HG03354 (cell line): Measurements from ENCODE around the gene GPR4.

Experiments
- ATAC-seq: cut with Tn5 transposase; IDR thresholded peaks from one replicate; pipeline ENCODE4 v1.9.1; 2021; ENCODE audit warnings: mild to moderate bottlenecking; ENCODE audit not compliant: unreplicated experiment, poor library complexity, severe bottlenecking

The GPR4 gene

DNA sequence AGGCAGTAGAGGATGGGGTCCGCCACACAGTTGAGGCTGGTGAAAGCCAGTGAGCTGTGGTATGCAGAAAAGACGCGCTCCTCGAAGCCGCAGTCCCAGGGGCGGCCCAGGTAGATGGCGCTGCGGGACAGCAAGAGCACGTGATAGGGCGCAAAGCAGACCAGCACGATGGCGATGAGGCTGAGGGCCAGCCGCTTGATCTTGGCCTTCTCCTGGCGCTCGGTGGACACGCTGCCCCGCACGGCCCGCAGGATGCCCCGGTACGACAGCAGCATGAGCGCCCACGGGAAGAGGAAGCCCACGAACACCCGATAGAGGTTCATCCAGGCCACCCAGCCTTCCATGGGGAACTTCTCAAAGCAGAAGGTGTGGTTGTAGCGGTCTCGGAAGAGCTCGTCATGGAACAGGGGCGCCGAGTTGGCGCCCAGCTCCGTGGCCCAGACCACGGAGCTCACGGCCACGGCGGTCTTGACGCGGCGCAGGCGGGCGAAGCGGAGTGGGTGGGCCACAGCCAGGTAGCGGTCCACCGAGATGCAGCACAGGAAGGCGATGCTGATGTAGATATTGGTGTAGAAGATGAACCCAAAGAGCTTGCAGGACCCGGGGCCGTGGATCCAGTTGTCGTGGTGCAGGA, 10.9 kb downstream of the GPR4 start:
- no peak for ATAC-seq

- ATAC-seq: no peak
Measured at GRCh38 chr19:45590300-45591003, 11.6 kb downstream of the GPR4 start.

GRCh38 chr19:45589768-45590167, 12.2 kb downstream of the GPR4 start:
- ATAC-seq: no peak

GRCh38 chr19:45587873-45588272, 14.1 kb downstream of the GPR4 start:
- ATAC-seq: no peak

GRCh38 chr19:45585158-45585577, 16.8 kb downstream of the GPR4 start:
- ATAC-seq: no peak

DNA sequence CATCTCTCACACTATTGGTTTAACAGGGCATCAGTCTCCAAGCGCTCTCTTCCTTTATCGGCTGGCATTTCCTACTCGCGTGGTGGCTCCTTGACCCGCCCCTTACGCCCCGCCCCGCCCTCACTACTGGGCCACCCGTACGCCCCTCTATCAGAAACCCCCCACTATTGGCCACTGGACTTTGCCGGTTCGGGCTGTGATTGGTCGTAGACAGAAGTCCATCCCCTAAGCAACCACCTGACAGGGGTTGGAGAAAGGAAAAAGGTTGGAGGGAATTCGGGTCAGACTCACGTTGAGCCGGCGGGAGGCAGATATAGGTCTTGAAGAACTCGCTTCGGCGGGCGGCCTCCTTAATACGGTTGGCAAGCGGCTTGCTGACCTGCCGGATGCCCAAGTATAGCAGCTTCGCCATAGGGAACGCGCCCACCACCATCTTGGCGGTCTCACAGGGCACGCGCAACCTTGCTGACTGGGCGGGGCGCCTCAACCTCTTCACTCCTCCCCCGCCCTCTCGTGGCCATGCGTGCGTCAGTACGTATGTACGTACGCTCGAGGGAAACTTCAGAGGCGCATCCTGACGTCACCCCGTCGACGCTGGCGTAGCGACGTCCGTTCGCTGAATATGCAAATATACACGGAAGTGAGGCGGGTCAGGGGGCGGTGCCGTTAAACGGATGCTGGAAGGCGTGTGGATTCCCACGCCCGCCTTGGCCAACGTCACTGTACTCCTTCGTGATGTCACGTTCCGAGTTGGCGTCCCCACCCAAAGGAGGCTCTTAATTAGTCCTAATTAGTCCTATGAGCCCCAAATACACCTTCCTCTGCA, 17.5 kb downstream of the GPR4 start, which contains the start of gene OPA3:
OPA3 (minus strand) TSS at position 471 of the 826 bp plus-strand sequence; CDS start at position 433, 38 bp downstream.
- ATAC-seq: peak; percentile 85

DNA sequence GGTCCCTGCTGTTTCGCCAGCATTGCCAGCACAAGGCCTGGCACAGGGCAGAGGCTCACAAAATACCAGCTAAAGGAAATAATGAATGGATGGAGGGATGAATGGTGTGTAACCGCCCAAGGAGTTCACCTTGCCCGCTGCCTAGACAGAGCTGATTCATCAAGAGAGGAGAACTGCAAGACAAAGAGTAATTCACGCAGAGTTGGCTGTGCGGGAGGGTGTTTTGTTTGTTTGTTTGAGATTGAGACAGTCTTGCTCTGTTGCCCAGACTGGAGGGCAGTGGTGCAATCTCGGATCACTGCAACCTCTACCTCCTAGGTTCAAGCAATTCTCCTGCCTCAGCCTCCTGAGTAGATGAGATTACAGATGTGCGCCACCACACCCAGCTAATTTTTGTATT, 20.4 kb downstream of the GPR4 start:
- no peak for ATAC-seq

- ATAC-seq: no peak
Measured at GRCh38 chr19:45578861-45579260, 23.2 kb downstream of the GPR4 start.

GRCh38 chr19:45577111-45577905, 24.7 kb downstream of the GPR4 start:
- no peak for ATAC-seq

DNA sequence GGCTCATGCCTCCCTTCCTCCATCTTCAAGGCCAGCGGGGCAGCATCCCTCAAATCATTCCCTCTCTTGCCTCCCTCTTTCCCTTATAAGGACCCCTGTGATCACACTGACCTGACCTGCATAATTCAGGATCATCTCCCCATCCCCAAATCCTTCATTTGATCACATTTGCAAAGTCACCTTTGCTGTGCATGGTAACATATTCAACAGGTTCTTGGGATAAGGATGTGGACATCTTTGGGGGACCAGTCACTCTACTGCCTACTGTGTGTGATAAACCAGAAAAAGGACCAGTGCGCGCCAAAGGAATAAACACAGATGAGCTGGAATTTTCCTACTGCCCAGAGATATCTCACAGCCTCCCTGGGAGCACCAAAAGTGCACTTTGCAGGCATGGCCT, 25.3 kb downstream of the GPR4 start:
- no peak for ATAC-seq

GRCh38 chr19:45575216-45575615, 26.8 kb downstream of the GPR4 start:
- ATAC-seq: no peak

DNA sequence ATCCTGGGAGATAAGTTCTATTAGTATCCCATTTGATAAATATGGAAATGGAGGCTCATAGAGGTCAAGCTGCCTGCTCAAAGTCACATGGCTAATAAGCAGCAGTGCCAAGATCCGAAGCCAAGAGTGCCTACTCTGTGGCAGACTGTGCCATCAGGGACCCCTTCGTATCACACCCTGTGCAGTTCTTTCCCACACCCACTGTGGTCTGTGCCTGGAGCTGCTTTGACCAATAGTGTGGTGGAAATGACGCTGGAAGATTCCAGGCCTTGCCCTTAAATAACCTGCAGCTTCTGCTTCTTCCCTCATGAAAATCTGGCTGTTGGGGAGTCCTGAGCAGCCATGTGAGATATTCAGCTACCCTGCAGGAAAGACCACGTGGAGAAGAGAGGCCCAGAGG, 27.5 kb downstream of the GPR4 start:
- ATAC-seq: no peak

- no peak for ATAC-seq
Measured at GRCh38 chr19:45571457-45572220, 30.4 kb downstream of the GPR4 start.

DNA sequence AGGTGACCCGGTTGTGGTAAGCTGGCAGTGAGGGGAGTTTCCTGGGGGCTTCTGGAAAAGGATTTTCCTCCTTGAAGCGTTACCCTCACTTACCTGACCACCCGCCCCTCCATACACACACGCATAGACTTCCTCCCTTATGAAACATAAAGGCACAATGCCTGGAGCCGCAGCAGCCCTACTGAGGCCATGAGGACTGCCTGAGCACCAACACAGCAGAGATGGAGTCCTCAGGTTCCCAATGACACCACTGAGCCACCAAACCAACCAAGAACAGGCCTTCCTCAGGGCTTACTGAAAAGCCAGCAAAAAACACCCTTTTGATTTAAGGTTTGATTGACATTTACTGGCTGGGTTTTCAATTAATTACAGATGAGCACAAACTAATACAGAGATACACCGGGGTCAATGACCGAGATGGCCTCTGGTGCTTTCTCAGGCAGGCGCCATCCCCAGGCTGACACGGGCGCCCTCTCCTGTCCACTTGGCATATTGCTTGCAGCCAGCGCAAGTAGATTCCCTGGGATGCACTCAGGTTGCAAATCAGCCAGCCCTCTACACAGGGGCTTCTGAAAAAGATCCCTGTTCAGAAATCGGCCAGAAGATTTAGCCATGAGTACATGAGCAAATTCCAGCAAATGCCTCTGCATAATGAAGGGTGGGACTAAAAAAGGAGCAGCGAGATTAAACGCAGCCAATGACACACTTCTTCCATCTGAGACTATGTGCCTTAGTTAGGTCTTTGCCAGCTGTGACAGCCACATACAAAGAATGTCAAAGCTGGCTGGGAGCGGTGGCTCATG, 32.2 kb downstream of the GPR4 start:
- ATAC-seq: no peak

GRCh38 chr19:45568732-45569131, 33.3 kb downstream of the GPR4 start:
- no peak for ATAC-seq

- no peak for ATAC-seq
Measured at GRCh38 chr19:45567609-45568008, 34.4 kb downstream of the GPR4 start.

GRCh38 chr19:45564131-45564780, 37.8 kb downstream of the GPR4 start:
- no peak for ATAC-seq

GRCh38 chr19:45560686-45561085, 41.3 kb downstream of the GPR4 start:
- no peak for ATAC-seq
